HL-60 (cell line): ENCODE data around the gene HOXB5.

Experiments used
- DNase-seq, 2 experiments: peaks; one replicate each; pipeline ENCODE4 v3.0.0-alpha.2; 2010 to 2020; ENCODE audit warnings: low read depth in 1 of 2, low spot score in 1 of 2
- H3K27ac ChIP-seq: fragments of 250-450 bp; sonication (Bioruptor Pico); replicated peaks from 2 replicates; pipeline ENCODE4 v1.5.1; 2020; ENCODE audit warnings: mild to moderate bottlenecking, moderate library complexity
- H3K27me3 ChIP-seq: fragments of 250-450 bp; sonication (Bioruptor Pico); 2 replicates; pipeline ENCODE4 v1.5.1; 2021; ENCODE audit warnings: mild to moderate bottlenecking, moderate library complexity; ENCODE audit not compliant: insufficient read depth, poor library complexity, severe bottlenecking
- H3K4me3 ChIP-seq: replicated peaks from 2 replicates; pipeline ENCODE4 v1.5.1; 2011; ENCODE audit warnings: mild to moderate bottlenecking, control low read depth, low read length; ENCODE audit not compliant: insufficient read depth
- CTCF ChIP-seq: IDR thresholded peaks from one replicate; pipeline ENCODE4 v1.5.1; 2011; ENCODE audit warnings: low read length, control low read depth, inconsistent platforms; ENCODE audit not compliant: insufficient read depth
- GABPA ChIP-seq: IDR thresholded peaks from 2 replicates; pipeline ENCODE4 v1.6.1; 2012; ENCODE audit warnings: low read depth
- POLR2AphosphoS5 ChIP-seq: IDR thresholded peaks from 2 replicates; pipeline ENCODE4 v1.6.1; 2012; ENCODE audit warnings: low read depth
- SPI1 ChIP-seq: IDR thresholded peaks from 2 replicates; pipeline ENCODE4 v1.6.1; 2012; ENCODE audit warnings: low read depth, mild to moderate bottlenecking, borderline replicate concordance
- TF ChIP-seq, protein P1 (sequence below): IDR thresholded peaks from 2 replicates; pipeline ENCODE4 v1.6.1; 2012; ENCODE audit warnings: low read depth; ENCODE audit not compliant: insufficient replicate concordance

Gene HOXB5

GRCh38 chr17:48619826-48620449 lies 26.4 kb upstream of the HOXB5 start:
- no peak for DNase-seq
- Histone ChIP-seq H3K4me3 (no peak overlapping the region), H3K27me3 (peaks cover 87% of the 10 kb centered on the region), H3K27ac (no peak overlapping the region)
- no peak for TF ChIP-seq SPI1
- no peak for TF ChIP-seq GABPA
- no peak for TF ChIP-seq CTCF
- TF ChIP-seq POLR2AphosphoS5: no peak
- TF ChIP-seq, protein P1, sequence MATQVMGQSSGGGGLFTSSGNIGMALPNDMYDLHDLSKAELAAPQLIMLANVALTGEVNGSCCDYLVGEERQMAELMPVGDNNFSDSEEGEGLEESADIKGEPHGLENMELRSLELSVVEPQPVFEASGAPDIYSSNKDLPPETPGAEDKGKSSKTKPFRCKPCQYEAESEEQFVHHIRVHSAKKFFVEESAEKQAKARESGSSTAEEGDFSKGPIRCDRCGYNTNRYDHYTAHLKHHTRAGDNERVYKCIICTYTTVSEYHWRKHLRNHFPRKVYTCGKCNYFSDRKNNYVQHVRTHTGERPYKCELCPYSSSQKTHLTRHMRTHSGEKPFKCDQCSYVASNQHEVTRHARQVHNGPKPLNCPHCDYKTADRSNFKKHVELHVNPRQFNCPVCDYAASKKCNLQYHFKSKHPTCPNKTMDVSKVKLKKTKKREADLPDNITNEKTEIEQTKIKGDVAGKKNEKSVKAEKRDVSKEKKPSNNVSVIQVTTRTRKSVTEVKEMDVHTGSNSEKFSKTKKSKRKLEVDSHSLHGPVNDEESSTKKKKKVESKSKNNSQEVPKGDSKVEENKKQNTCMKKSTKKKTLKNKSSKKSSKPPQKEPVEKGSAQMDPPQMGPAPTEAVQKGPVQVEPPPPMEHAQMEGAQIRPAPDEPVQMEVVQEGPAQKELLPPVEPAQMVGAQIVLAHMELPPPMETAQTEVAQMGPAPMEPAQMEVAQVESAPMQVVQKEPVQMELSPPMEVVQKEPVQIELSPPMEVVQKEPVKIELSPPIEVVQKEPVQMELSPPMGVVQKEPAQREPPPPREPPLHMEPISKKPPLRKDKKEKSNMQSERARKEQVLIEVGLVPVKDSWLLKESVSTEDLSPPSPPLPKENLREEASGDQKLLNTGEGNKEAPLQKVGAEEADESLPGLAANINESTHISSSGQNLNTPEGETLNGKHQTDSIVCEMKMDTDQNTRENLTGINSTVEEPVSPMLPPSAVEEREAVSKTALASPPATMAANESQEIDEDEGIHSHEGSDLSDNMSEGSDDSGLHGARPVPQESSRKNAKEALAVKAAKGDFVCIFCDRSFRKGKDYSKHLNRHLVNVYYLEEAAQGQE: no peak

- peak; percentile 50 to 76 for DNase-seq
- Histone ChIP-seq H3K4me3 (no peak overlapping the region), H3K27me3 (peaks cover 83% of the 10 kb centered on the region), H3K27ac (no peak overlapping the region)
- TF ChIP-seq SPI1 (no peak), POLR2AphosphoS5 (no peak), CTCF (peak; percentile 70), GABPA (no peak)
Measured at GRCh38 chr17:48618256-48618896, 24.8 kb upstream of the HOXB5 start.

GRCh38 chr17:48617471-48618255 lies 24.1 kb upstream of the HOXB5 start:
- Histone ChIP-seq H3K27me3 (peaks cover 79% of the 10 kb centered on the region), H3K27ac (no peak overlapping the region), H3K4me3 (no peak overlapping the region)
- DNase-seq: no peak
- TF ChIP-seq SPI1 (no peak), CTCF (no peak), POLR2AphosphoS5 (no peak), GABPA (no peak)
- TF ChIP-seq, protein P1: no peak
